ENCODE data around the gene ASTN2. TPM values are rescaled to one million over a fixed set of nuclear protein-coding genes. Genes with fewer than 3 reads are reported as not detected.

ASTN2 gene
- polyA plus RNA-seq, 1 donor: 4.5 TPM

- no peak for DNase-seq (ENCODE audit: low read depth)
These were observed 236.1 kb downstream of the ASTN2 start for GRCh38 chr9:117178596-117179375.

DNA sequence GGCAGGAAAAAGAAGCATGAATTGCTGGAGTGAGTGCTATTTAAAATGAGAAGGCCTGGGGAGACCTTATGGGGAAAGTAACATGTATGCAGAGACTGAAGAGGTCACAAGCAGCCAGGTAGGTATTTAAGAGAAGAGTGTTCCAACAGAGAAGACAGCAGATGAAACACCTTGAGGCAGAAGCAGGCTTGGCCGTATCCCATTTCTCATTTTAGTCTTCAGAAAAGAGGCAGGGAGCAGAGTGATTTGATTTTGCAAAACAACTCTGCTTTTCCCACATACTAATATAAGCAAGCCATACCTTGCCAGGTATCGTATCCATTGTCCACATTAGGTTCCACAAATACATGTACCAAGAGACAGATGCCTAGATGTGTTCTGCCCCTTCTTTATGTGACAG, 244.3 kb downstream of the ASTN2 start:
- DNase-seq (ENCODE audit: low read depth): no peak

- DNase-seq (ENCODE audit: low read depth): no peak
These were observed 245.7 kb downstream of the ASTN2 start for GRCh38 chr9:117169089-117169621.

DNA sequence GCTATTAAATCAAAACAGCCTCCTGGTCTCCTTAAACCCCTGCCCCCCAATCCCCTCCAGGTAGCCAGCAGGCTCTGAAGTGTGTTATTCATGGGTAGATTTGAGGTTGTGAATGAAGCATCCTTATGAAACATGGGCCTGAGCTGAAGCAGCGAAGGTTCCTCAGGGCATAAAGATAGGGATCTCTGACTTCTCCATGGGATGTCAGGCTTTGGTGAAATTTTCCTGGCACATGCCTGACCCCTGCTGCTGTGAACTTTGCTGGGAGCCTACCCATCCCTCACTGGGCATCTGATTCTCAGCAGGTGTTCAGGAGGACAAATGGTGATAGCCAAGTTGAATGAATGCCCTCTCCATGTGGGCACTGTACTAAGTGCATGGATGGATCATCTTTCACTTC, 250.3 kb downstream of the ASTN2 start:
- DNase-seq (ENCODE audit: low read depth): no peak

DNA sequence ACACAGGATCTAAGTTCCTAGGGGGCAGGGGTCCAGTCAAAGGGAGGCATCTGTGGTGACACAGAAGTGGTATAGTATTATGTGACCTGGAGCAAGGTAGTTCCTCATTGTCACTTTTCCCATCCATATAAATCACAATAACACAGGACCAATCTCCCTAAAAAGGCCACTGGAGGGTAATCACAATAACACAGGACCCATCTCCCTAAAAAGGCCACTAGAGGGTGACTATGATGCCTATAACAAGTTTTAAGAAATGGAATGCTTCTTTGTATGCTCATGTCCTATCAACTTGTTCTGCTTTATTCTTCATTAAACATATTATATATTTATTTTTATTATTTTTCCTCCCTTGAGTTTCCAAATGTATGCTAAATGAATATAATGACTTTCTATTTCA, 254.6 kb downstream of the ASTN2 start:
- DNase-seq (ENCODE audit: low read depth): no peak

DNA sequence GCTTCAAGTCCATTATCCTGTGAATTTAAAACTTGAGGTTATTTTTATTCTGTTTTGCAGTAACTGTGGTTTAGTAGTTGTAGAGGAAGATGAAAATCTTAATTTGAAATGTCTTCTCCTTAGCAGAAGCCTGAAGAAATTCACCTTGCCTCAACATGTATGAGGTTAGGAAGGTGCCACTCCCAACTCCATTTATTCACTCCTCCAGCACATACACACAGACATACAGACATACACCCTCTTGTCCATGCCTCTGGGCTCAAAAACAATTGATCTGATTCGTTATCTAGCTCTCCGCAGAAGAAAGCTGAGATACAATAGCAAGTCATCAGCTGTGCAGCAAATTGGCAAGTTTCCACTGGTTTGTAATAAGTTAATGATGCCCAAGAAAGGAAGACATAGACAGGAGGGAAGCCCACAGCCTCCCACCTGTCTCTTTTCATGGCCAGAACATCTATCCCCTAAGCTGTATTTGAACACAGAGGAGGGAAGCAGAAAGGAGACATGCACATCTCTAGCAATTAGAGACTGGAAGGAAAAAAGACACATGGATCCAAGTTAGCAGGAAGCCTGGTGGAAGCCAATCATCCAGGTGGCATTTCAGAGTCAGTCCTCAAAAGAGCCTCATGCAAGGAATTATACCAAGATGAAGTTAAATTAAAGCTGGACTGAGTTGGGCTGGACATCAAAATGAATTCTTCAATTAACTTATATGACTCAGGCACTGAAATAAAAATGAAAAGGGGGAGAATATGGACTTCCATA, 257.9 kb downstream of the ASTN2 start:
- DNase-seq (ENCODE audit: low read depth): no peak

DNA sequence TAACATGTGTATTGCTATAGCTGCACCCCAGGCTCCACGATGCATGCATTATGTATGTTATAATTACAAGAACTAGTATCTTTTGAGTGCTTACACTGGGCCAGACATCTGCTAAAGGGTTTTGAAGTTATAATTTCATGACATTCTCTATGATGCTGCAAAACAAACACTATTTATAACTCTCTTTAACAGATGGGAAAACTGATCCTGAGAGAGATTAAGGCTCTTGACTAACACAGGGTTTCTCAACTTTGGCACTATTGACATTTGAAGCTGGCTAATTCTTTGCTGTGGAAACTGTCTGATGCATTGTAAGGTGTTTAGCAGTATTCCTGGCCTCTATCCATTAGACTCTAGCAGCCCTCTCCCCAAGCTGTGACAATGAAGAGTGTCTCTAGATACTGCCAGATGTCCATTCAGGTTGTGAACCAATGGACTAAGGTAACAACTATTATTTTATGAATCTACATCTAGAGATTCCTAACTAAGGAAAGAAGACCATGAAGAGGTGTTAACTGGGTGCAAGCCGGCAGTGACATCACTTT, 258.6 kb downstream of the ASTN2 start:
- DNase-seq (ENCODE audit: low read depth): no peak

- no peak for DNase-seq (ENCODE audit: low read depth)
These were observed 261.8 kb downstream of the ASTN2 start for GRCh38 chr9:117153021-117153420.

GRCh38 chr9:117151716-117152115, 263.1 kb downstream of the ASTN2 start:
- DNase-seq (ENCODE audit: low read depth): no peak

DNA sequence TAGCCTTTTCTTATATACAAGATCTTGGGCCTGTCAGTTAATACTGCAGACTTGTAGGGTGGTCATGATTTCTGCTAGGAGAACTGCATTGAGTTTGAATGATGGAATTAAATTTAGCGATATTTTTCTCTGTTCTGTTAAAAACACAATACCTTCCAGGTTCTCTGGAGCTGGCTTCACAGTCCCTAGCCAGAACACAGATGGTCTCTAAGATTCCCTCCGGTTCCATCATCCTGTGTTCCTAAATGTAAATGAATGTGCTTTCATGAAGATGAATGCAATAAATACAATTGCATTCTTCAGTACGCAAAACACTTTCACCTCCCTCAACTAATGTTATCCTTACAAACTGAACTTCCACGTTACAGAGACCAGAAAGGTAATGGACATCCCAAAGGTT, 264.9 kb downstream of the ASTN2 start:
- DNase-seq (ENCODE audit: low read depth): no peak

DNA sequence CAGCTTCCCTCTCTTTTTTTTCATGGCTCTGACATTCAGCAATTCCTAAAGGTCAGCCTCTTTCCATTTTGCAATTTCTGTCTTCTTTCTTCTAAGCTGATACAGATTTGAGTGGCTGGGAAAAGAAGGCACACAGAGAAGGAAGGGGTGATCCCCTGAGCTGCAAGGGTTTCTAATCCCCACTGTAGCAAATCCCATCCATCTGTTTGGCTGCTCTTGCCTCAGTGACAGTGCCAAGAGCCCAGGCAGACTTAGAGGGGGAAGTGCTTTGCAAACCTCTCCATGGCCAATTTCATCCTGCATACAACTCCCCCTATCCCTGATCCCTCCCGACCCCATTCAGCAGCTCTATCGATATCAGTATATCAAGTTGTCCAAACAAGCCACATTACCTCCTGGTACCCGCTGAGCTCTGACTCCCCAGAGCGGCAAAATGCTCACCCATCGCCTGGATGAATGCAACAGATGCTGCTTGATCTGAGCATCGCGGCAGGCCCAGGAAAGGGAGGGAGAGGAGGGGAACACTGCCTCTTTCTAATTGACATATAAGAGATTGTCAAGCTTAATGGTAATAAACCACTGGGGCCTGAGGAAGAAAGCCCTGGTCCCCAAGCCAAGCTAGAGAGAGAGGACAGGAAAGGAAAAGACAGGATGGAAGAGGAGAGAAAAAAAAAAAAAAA, 268.9 kb downstream of the ASTN2 start:
- no peak for DNase-seq (ENCODE audit: low read depth)

- no peak for DNase-seq (ENCODE audit: low read depth)
These were observed 269.8 kb downstream of the ASTN2 start for GRCh38 chr9:117145081-117145480.

GRCh38 chr9:117138231-117138630, 276.6 kb downstream of the ASTN2 start:
- no peak for DNase-seq (ENCODE audit: low read depth)

- DNase-seq (ENCODE audit: low read depth): no peak
These were observed 278.4 kb downstream of the ASTN2 start for GRCh38 chr9:117136461-117136860.

DNA sequence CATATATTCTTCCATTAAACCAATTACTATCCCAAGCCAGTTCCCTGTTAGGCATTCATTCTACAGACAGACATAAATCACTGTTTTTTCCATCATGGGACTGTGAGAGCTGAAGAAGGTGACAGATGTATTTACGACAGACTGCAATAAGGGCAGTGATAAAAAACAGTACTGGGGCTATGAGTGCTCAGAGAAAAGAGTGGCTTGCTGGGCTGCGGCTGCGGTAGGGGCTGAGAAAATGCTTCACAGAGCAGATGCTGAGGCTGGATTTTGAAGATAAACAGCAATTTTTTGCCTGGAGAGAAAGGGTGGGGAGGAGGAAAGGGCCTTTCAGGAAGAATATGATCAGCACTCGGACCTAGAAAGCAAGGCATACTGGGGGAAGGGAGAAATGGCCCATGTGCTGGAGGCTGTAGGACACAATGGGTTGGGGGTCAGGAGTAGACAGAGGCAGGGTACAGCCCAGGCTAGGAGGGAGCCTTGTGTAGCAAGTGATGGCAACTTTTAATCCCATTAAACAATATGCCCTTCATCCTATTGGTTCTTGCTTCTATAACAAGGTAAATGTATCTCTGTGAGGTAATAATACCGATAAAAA, 279.3 kb downstream of the ASTN2 start:
- no peak for DNase-seq (ENCODE audit: low read depth)

DNA sequence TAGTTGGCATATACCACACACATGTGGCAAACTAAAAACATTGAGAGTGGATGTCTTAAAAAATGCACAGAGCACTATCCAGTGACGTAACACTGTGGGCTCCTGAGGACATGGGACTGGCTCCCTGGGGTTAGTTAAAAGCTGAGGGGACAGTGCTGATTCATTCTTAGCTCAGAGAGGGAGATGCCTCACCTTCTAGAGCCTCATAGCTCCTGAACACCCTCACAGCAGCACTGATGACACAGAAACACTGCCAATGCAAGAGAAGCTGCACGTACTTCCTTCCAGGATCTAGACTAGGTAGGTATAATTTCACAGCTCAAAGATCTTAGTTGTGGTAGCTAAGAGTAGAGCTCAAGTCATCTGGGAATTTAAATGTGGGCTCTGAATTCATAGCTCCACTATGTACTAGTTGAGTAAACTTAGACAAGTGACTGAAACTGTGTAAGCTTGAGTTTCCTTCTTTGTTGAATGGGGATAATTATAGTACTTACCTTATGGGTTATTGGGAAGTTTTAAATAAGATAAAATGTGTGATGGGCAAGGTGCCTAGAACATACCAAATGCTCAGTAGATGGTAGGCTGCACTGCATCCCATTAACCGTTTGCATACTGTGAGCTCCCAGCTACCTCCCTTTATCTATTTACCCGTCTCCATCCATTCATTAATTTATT, 279.9 kb downstream of the ASTN2 start:
- no peak for DNase-seq (ENCODE audit: low read depth)

DNA sequence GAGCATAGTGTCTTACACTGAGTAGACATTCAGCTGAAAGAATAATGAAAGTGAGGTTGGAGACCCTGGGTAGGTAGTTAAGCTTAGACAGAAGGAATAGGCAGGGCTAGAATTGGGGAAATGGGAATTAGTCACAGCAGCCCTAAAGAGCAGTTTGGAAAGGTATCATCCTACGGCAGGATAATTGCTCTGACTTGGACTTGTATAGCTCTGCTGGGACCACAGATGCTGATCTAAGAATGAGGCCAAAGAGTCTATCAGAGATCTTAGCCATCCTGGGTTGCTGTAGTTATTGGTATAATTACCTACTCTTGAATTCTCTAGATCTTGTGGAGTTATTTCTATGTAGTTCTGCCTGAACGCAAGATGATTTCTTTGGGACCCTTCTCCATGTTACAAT, 288.0 kb downstream of the ASTN2 start:
- no peak for DNase-seq (ENCODE audit: low read depth)

GRCh38 chr9:117125531-117125930, 289.3 kb downstream of the ASTN2 start:
- no peak for DNase-seq (ENCODE audit: low read depth)

GRCh38 chr9:117123729-117124128, 291.1 kb downstream of the ASTN2 start:
- no peak for DNase-seq (ENCODE audit: low read depth)

- DNase-seq (ENCODE audit: low read depth): no peak
These were observed 291.9 kb downstream of the ASTN2 start for GRCh38 chr9:117122953-117123352.

DNA sequence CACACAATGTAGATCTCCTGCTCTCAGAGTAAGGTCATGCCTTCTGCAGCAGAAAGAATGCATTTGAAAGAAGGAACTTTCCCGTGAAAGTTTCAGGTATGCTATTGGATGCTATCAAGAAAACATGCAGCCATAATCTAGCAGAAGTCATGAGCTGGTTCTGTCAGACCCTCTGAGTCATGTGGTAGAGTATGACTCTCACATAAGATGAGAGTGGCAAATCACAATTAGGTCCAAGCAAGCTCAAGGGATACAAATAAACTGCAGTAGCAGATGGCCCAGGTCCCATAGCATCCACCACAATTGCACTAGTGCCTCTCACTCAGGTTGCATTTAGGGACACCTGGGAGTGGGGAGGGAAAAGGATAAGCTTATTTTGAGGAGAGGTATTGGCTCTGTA, 292.8 kb downstream of the ASTN2 start:
- no peak for DNase-seq (ENCODE audit: low read depth)

Measured in forelimb muscle (tissue), 1 donor.